Neural cell (in vitro differentiated cells): ENCODE results near the gene FLYWCH2. TPM values are rescaled to one million over a fixed set of nuclear protein-coding genes. Genes with fewer than 3 reads are reported as not detected.
A peak's percentile ranks its signal among the peaks of the same experiment; 100 is the strongest.
"Not testable (repeated sequence)": the region's sequence is repeated elsewhere in the genome, so short reads cannot be mapped to it uniquely, and the experiment has no call there.

ENCODE experiments used
- H2AFZ ChIP-seq: fragments of 200-600, 300-800 bp; sonication (generic), shearing (Covaris generic); 2 replicates; pipeline ENCODE4 v1.6.0; 2014; ENCODE audit warnings: low read depth, mild to moderate bottlenecking, antibody characterized with exemption, low read length, moderate library complexity
- H3F3A ChIP-seq: fragments of 200-600 bp; shearing (Covaris generic); 2 replicates; pipeline ENCODE4 v1.6.1; 2016; ENCODE audit warnings: mild to moderate bottlenecking, moderate library complexity, mixed read lengths, antibody characterized with exemption, low read length; ENCODE audit not compliant: insufficient read depth, poor library complexity, severe bottlenecking
- H3K27ac ChIP-seq: fragments of 200-600, 300-800 bp; sonication (generic), shearing (Covaris generic); 2 replicates; pipeline ENCODE4 v1.5.1; 2014; ENCODE audit warnings: mild to moderate bottlenecking, low read length, moderate library complexity
- H3K27me3 ChIP-seq: fragments of 300-800, 200-600 bp; sonication (generic), shearing (Covaris generic); 2 replicates; pipeline ENCODE4 v1.6.0; 2014; ENCODE audit warnings: mild to moderate bottlenecking, low read depth, low read length, moderate library complexity; ENCODE audit not compliant: insufficient read depth
- H3K36me3 ChIP-seq: fragments of 300-800, 200-600 bp; sonication (generic), shearing (Covaris generic); 2 replicates; pipeline ENCODE4 v1.5.1; 2014; ENCODE audit warnings: mild to moderate bottlenecking, antibody characterized with exemption, low read length, moderate library complexity; ENCODE audit not compliant: insufficient read depth
- H3K4me2 ChIP-seq: fragments of 300-800, 200-600 bp; sonication (generic), shearing (Covaris generic); 2 replicates; pipeline ENCODE4 v1.6.0; 2014; ENCODE audit warnings: mild to moderate bottlenecking, low read length
- H3K4me3 ChIP-seq: fragments of 300-800, 200-600 bp; sonication (generic), shearing (Covaris generic); 2 replicates; pipeline ENCODE4 v1.5.1; 2014; ENCODE audit warnings: mild to moderate bottlenecking, low read length, moderate library complexity
- H3K79me2 ChIP-seq: fragments of 200-600 bp; shearing (Covaris generic); replicated peaks from 2 replicates; pipeline ENCODE4 v1.6.0; 2014; ENCODE audit warnings: mild to moderate bottlenecking, low read length, moderate library complexity; ENCODE audit not compliant: insufficient read depth
- H3K9ac ChIP-seq: fragments of 300-800, 200-600 bp; sonication (generic), shearing (Covaris generic); 2 replicates; pipeline ENCODE4 v1.6.1; 2016; ENCODE audit warnings: mild to moderate bottlenecking, low read length, mixed read lengths
- H3K9me2 ChIP-seq: fragments of 200-600 bp; shearing (Covaris generic); 2 replicates; pipeline ENCODE4 v1.6.1; 2016; ENCODE audit warnings: mild to moderate bottlenecking, low read length, mixed read lengths; ENCODE audit not compliant: insufficient read depth
- H3K9me3 ChIP-seq: fragments of 200-600, 300-800 bp; sonication (generic), shearing (Covaris generic); 2 replicates; pipeline ENCODE4 v1.6.1; 2016; ENCODE audit warnings: mild to moderate bottlenecking, mixed run types, low read length, moderate library complexity, mixed read lengths
- H4K20me1 ChIP-seq: fragments of 200-600 bp; shearing (Covaris generic); 2 replicates; pipeline ENCODE4 v1.6.1; 2016; ENCODE audit warnings: mild to moderate bottlenecking, mixed run types; ENCODE audit not compliant: insufficient read depth
- CTCF ChIP-seq: fragments of 450-650 bp; IDR thresholded peaks from 2 replicates; pipeline ENCODE4 v1.5.1; 2014; ENCODE audit warnings: antibody characterized with exemption, mild to moderate bottlenecking, moderate library complexity; ENCODE audit not compliant: poor library complexity, severe bottlenecking
- EZH2 ChIP-seq: fragments of 200-600, 300-800 bp; shearing (Covaris generic), sonication (generic); IDR thresholded peaks from 2 replicates; pipeline ENCODE4 v1.6.1; 2014; ENCODE audit warnings: antibody characterized with exemption, low read length, borderline replicate concordance, mild to moderate bottlenecking; ENCODE audit not compliant: insufficient read depth, poor library complexity, severe bottlenecking
- MXI1 ChIP-seq: fragments of 450-650 bp; conservative IDR thresholded peaks from 2 replicates; pipeline ENCODE4 v1.6.1; 2014; ENCODE audit warnings: antibody characterized with exemption, mild to moderate bottlenecking; ENCODE audit not compliant: poor library complexity, severe bottlenecking
- POLR2AphosphoS5 ChIP-seq: IDR thresholded peaks from 2 replicates; pipeline ENCODE4 v1.6.1; 2012
- RAD21 ChIP-seq: fragments of 450-650 bp; conservative IDR thresholded peaks from 2 replicates; pipeline ENCODE4 v1.6.1; 2014; ENCODE audit warnings: antibody characterized with exemption, mild to moderate bottlenecking, moderate library complexity
- REST ChIP-seq: IDR thresholded peaks from 2 replicates; pipeline ENCODE4 v1.6.1; 2012; ENCODE audit warnings: borderline replicate concordance
- SMC3 ChIP-seq: fragments of 450-650 bp; conservative IDR thresholded peaks from 2 replicates; pipeline ENCODE4 v1.6.1; 2014; ENCODE audit warnings: antibody characterized with exemption, mild to moderate bottlenecking, moderate library complexity; ENCODE audit not compliant: poor library complexity
- TAF1 ChIP-seq: IDR thresholded peaks from 2 replicates; pipeline ENCODE4 v1.6.1; 2012; ENCODE audit warnings: low read depth
- polyA plus RNA-seq: library from polyadenylated mRNA; depleted of rRNA; stranded (reverse); fragments of >200 nt; gene quantifications from 2 replicates; pipeline ENCODE4 v1.2.3, GENCODE V29; 2014

Gene FLYWCH2
- polyA plus RNA-seq, 1 donor from 2014 or later: 193 TPM

GRCh38 chr16:2905241-2905987 lies 22.4 kb downstream of the FLYWCH2 start:
- TF ChIP-seq EZH2: no peak
- TF ChIP-seq REST: peak; percentile 83
- peak; percentile 97 for TF ChIP-seq TAF1
- no peak for TF ChIP-seq SMC3
- TF ChIP-seq MXI1: peak; percentile 65
- peak; percentile 95 for TF ChIP-seq POLR2AphosphoS5
- Histone ChIP-seq H3K27ac (peak overlapping the region; percentile 86), H3K9me2 (no peaks in the 10 kb centered on the region), H3K4me2 (peak overlapping the region; percentile 89), H3K9ac (peak overlapping the region; percentile 88), H3K79me2 (no peaks in the 10 kb centered on the region), H3F3A (no peaks in the 10 kb centered on the region), H2AFZ (peak overlapping the region; percentile 7), H4K20me1 (no peaks in the 10 kb centered on the region), H3K4me3 (peak overlapping the region; percentile 89), H3K36me3 (no peaks in the 10 kb centered on the region), H3K27me3 (no peaks in the 10 kb centered on the region), H3K9me3 (no peaks in the 10 kb centered on the region)

- Histone ChIP-seq H3F3A (no peaks in the 10 kb centered on the region), H3K79me2 (no peaks in the 10 kb centered on the region), H3K27me3 (no peaks in the 10 kb centered on the region), H3K9me3 (no peaks in the 10 kb centered on the region), H3K9me2 (no peaks in the 10 kb centered on the region), H2AFZ (no peak overlapping the region), H3K4me2 (no peak overlapping the region), H3K36me3 (no peaks in the 10 kb centered on the region), H3K27ac (peak overlapping the region; percentile 64), H3K9ac (no peak overlapping the region), H4K20me1 (no peaks in the 10 kb centered on the region), H3K4me3 (peak overlapping the region; percentile 89)
- TF ChIP-seq MXI1: peak; percentile 10
- TF ChIP-seq POLR2AphosphoS5: no peak
These were observed 23.0 kb downstream of the FLYWCH2 start for GRCh38 chr16:2905988-2906387.

- not testable (repeated sequence) for H3K27ac ChIP-seq, H3K9ac ChIP-seq, H3K9me3 ChIP-seq, H3K9me2 ChIP-seq, H2AFZ ChIP-seq, H3K4me2 ChIP-seq, H3K27me3 ChIP-seq, H3K36me3 ChIP-seq, H3F3A ChIP-seq, H3K4me3 ChIP-seq, H3K79me2 ChIP-seq, H4K20me1 ChIP-seq
- TF ChIP-seq CTCF: peak; percentile 77
- peak; percentile 62 for TF ChIP-seq SMC3
- TF ChIP-seq RAD21: peak; percentile 44
These were observed 24.2 kb downstream of the FLYWCH2 start for GRCh38 chr16:2907084-2907753.
